SK-N-SH treated with all-trans-retinoic acid at 6 μM for 48 hours (cell line): ENCODE data around the gene BCAR3.

Source experiments
- ATAC-seq: fragments of 200-7000 bp; cut with Tn5 transposase; 3 replicates; pipeline ENCODE4 v1.9.1; 2020; ENCODE audit warnings: mild to moderate bottlenecking, moderate library complexity
- BACH2 ChIP-seq: fragments of 250-450 bp; sonication (Bioruptor Pico); IDR thresholded peaks from 2 replicates; pipeline ENCODE4 v1.9.0; 2021; ENCODE audit warnings: mild to moderate bottlenecking, borderline replicate concordance
- CSDC2 ChIP-seq: fragments of 250-450 bp; sonication (Bioruptor Pico); IDR thresholded peaks from 2 replicates; pipeline ENCODE4 v1.5.0; 2020; ENCODE audit warnings: mild to moderate bottlenecking, moderate library complexity
- ESRRG ChIP-seq: fragments of 250-450 bp; sonication (Bioruptor Pico); IDR thresholded peaks from 2 replicates; pipeline ENCODE4 v1.6.1; 2021; ENCODE audit warnings: mild to moderate bottlenecking
- GLIS3 ChIP-seq: fragments of 250-450 bp; sonication (Bioruptor Pico); IDR thresholded peaks from 2 replicates; pipeline ENCODE4 v1.5.0; 2020; ENCODE audit warnings: mild to moderate bottlenecking, moderate library complexity
- OSR1 ChIP-seq: fragments of 250-450 bp; sonication (Bioruptor Pico); IDR thresholded peaks from 2 replicates; pipeline ENCODE4 v1.8.0; 2022; ENCODE audit warnings: moderate library complexity, mild to moderate bottlenecking, inconsistent platforms
- PPARA ChIP-seq: fragments of 250-450 bp; sonication (Bioruptor Pico); IDR thresholded peaks from 2 replicates; pipeline ENCODE4 v1.5.0; 2020; ENCODE audit warnings: mild to moderate bottlenecking, borderline replicate concordance
- RARB ChIP-seq: fragments of 250-450 bp; sonication (Bioruptor Pico); IDR thresholded peaks from 2 replicates; pipeline ENCODE4 v1.8.0; 2021; ENCODE audit warnings: mild to moderate bottlenecking, moderate library complexity
- SNAI2 ChIP-seq: fragments of 250-450 bp; sonication (Bioruptor Pico); IDR thresholded peaks from 2 replicates; pipeline ENCODE4 v1.5.0; 2020; ENCODE audit warnings: mild to moderate bottlenecking, moderate library complexity
- TCF4 ChIP-seq: fragments of 250-450 bp; sonication (Bioruptor Pico); IDR thresholded peaks from 2 replicates; pipeline ENCODE4 v1.8.0; 2021; ENCODE audit warnings: mild to moderate bottlenecking, moderate library complexity, borderline replicate concordance
- TOX ChIP-seq: fragments of 250-450 bp; sonication (Bioruptor Pico); IDR thresholded peaks from 2 replicates; pipeline ENCODE4 v1.8.0; 2021; ENCODE audit warnings: mild to moderate bottlenecking, moderate library complexity, borderline replicate concordance
- ZC3H10 ChIP-seq: fragments of 250-450 bp; sonication (Bioruptor Pico); IDR thresholded peaks from 2 replicates; pipeline ENCODE4 v1.5.1; 2021; ENCODE audit warnings: mild to moderate bottlenecking, moderate library complexity
- ZFP3 ChIP-seq: fragments of 250-450 bp; sonication (Bioruptor Pico); IDR thresholded peaks from 2 replicates; pipeline ENCODE4 v1.5.0; 2020; ENCODE audit warnings: mild to moderate bottlenecking, moderate library complexity
- ZFP30 ChIP-seq: fragments of 450-650 bp; formaldehyde crosslinking; IDR thresholded peaks from 2 replicates; pipeline ENCODE4 v1.5.0; 2022; ENCODE audit warnings: mild to moderate bottlenecking, moderate library complexity
- ZNF565 ChIP-seq: fragments of 450-650 bp; formaldehyde crosslinking; conservative IDR thresholded peaks from 2 replicates; pipeline ENCODE4 v1.5.0; 2020; ENCODE audit warnings: low read depth, mild to moderate bottlenecking, moderate library complexity
- ZNF70 ChIP-seq: fragments of 450-650 bp; formaldehyde crosslinking; IDR thresholded peaks from 2 replicates; pipeline ENCODE4 v1.5.0; 2020; ENCODE audit warnings: mild to moderate bottlenecking, moderate library complexity
- ZNF8 ChIP-seq: fragments of 450-650 bp; formaldehyde crosslinking; IDR thresholded peaks from 2 replicates; pipeline ENCODE4 v1.5.0; 2020; ENCODE audit warnings: mild to moderate bottlenecking, moderate library complexity
- TF ChIP-seq, protein P1 (sequence below): fragments of 250-450 bp; sonication (Bioruptor Pico); IDR thresholded peaks from 2 replicates; pipeline ENCODE4 v1.5.0; 2020; ENCODE audit warnings: mild to moderate bottlenecking, moderate library complexity
- TF ChIP-seq, protein P2 (sequence below): fragments of 250-450 bp; sonication (Bioruptor Pico); IDR thresholded peaks from 2 replicates; pipeline ENCODE4 v1.5.1; 2021; ENCODE audit warnings: mild to moderate bottlenecking, moderate library complexity
- TF ChIP-seq, protein P3 (sequence below): fragments of 250-450 bp; sonication (Bioruptor Pico); IDR thresholded peaks from 2 replicates; pipeline ENCODE4 v1.8.0; 2020; ENCODE audit warnings: mild to moderate bottlenecking, moderate library complexity, borderline replicate concordance
- TF ChIP-seq, protein P4 (sequence below): fragments of 250-450 bp; sonication (Bioruptor Pico); IDR thresholded peaks from 2 replicates; pipeline ENCODE4 v1.5.1; 2020; ENCODE audit warnings: low read depth, mild to moderate bottlenecking, moderate library complexity
- TF ChIP-seq, protein P5 (sequence below): fragments of 250-450 bp; sonication (Bioruptor Pico); IDR thresholded peaks from 2 replicates; pipeline ENCODE4 v1.8.0; 2021; ENCODE audit warnings: low read depth, mild to moderate bottlenecking, moderate library complexity, borderline replicate concordance

Gene BCAR3

DNA sequence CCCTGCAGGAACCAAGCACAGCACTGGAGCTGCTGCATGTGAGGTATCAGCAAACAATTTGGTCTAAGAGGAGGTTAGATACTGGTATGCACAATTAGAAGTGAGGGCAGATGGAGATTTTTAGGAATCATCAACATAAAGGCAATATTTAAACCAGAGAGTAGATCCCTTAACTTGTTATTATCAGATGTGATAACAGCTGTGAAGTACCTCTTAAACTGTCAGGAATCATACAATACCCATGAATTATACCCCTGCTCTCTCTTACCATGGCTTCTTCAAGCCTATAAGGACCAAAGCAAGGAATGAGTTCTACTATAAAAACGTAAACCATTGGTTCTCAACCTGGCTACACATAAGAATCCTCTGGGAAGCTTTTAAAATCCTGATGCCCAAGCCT is 3.9 kb downstream of the BCAR3 start (continued):
- TF ChIP-seq, protein P1, sequence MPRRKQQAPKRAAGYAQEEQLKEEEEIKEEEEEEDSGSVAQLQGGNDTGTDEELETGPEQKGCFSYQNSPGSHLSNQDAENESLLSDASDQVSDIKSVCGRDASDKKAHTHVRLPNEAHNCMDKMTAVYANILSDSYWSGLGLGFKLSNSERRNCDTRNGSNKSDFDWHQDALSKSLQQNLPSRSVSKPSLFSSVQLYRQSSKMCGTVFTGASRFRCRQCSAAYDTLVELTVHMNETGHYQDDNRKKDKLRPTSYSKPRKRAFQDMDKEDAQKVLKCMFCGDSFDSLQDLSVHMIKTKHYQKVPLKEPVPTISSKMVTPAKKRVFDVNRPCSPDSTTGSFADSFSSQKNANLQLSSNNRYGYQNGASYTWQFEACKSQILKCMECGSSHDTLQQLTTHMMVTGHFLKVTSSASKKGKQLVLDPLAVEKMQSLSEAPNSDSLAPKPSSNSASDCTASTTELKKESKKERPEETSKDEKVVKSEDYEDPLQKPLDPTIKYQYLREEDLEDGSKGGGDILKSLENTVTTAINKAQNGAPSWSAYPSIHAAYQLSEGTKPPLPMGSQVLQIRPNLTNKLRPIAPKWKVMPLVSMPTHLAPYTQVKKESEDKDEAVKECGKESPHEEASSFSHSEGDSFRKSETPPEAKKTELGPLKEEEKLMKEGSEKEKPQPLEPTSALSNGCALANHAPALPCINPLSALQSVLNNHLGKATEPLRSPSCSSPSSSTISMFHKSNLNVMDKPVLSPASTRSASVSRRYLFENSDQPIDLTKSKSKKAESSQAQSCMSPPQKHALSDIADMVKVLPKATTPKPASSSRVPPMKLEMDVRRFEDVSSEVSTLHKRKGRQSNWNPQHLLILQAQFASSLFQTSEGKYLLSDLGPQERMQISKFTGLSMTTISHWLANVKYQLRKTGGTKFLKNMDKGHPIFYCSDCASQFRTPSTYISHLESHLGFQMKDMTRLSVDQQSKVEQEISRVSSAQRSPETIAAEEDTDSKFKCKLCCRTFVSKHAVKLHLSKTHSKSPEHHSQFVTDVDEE (CRISPR knock-in tag) = no peak

DNA sequence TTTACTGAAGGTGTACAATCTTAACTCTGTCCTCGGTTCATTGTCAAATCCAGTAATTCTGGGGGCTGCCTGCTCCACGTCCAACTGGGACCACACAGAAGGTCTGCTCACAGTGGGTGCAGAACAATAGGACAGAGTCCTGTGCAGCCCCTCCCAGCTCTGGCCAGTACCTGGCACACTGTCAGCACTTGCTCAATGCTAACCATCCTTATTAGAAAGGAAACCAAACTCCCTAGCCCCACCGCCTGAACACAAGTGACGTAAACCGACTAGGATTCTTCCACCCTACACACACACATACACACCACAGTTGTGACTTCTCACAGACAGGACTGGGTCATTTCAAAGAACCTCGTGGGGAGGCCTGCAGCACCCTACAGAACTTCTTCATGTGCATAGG is 5.2 kb downstream of the BCAR3 start:
- no peak for ATAC-seq
- TF ChIP-seq, protein P2, sequence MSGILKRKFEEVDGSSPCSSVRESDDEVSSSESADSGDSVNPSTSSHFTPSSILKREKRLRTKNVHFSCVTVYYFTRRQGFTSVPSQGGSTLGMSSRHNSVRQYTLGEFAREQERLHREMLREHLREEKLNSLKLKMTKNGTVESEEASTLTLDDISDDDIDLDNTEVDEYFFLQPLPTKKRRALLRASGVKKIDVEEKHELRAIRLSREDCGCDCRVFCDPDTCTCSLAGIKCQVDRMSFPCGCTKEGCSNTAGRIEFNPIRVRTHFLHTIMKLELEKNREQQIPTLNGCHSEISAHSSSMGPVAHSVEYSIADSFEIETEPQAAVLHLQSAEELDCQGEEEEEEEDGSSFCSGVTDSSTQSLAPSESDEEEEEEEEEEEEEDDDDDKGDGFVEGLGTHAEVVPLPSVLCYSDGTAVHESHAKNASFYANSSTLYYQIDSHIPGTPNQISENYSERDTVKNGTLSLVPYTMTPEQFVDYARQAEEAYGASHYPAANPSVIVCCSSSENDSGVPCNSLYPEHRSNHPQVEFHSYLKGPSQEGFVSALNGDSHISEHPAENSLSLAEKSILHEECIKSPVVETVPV = no peak
- TF ChIP-seq, protein P1 (CRISPR knock-in tag) = no peak
- TF ChIP-seq, protein P3, sequence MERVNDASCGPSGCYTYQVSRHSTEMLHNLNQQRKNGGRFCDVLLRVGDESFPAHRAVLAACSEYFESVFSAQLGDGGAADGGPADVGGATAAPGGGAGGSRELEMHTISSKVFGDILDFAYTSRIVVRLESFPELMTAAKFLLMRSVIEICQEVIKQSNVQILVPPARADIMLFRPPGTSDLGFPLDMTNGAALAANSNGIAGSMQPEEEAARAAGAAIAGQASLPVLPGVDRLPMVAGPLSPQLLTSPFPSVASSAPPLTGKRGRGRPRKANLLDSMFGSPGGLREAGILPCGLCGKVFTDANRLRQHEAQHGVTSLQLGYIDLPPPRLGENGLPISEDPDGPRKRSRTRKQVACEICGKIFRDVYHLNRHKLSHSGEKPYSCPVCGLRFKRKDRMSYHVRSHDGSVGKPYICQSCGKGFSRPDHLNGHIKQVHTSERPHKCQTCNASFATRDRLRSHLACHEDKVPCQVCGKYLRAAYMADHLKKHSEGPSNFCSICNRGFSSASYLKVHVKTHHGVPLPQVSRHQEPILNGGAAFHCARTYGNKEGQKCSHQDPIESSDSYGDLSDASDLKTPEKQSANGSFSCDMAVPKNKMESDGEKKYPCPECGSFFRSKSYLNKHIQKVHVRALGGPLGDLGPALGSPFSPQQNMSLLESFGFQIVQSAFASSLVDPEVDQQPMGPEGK (CRISPR knock-in tag) = no peak
- TF ChIP-seq, protein P4, sequence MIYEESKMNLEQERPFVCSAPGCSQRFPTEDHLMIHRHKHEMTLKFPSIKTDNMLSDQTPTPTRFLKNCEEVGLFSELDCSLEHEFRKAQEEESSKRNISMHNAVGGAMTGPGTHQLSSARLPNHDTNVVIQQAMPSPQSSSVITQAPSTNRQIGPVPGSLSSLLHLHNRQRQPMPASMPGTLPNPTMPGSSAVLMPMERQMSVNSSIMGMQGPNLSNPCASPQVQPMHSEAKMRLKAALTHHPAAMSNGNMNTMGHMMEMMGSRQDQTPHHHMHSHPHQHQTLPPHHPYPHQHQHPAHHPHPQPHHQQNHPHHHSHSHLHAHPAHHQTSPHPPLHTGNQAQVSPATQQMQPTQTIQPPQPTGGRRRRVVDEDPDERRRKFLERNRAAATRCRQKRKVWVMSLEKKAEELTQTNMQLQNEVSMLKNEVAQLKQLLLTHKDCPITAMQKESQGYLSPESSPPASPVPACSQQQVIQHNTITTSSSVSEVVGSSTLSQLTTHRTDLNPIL (CRISPR knock-in tag) = no peak
- no peak for TF ChIP-seq RARB (CRISPR knock-in tag)
- no peak for TF ChIP-seq CSDC2 (CRISPR knock-in tag)
- TF ChIP-seq ZFP30 = no peak
- TF ChIP-seq GLIS3 (CRISPR knock-in tag) = no peak
- TF ChIP-seq ZC3H10 (CRISPR knock-in tag) = no peak
- TF ChIP-seq ZNF8 = no peak
- TF ChIP-seq ZFP3 (CRISPR knock-in tag) = no peak
- TF ChIP-seq OSR1 = no peak
- no peak for TF ChIP-seq ESRRG (CRISPR knock-in tag)
- TF ChIP-seq, protein P5, sequence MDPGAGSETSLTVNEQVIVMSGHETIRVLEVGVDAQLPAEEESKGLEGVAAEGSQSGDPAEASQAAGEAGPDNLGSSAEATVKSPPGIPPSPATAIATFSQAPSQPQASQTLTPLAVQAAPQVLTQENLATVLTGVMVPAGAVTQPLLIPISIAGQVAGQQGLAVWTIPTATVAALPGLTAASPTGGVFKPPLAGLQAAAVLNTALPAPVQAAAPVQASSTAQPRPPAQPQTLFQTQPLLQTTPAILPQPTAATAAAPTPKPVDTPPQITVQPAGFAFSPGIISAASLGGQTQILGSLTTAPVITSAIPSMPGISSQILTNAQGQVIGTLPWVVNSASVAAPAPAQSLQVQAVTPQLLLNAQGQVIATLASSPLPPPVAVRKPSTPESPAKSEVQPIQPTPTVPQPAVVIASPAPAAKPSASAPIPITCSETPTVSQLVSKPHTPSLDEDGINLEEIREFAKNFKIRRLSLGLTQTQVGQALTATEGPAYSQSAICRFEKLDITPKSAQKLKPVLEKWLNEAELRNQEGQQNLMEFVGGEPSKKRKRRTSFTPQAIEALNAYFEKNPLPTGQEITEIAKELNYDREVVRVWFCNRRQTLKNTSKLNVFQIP (CRISPR knock-in tag) = no peak
- no peak for TF ChIP-seq BACH2
- no peak for TF ChIP-seq TCF4 (CRISPR knock-in tag)
- no peak for TF ChIP-seq ZNF70 (CRISPR knock-in tag)
- TF ChIP-seq SNAI2 = no peak
- TF ChIP-seq PPARA = no peak
- TF ChIP-seq, all 23 proteins: peak for 0

DNA sequence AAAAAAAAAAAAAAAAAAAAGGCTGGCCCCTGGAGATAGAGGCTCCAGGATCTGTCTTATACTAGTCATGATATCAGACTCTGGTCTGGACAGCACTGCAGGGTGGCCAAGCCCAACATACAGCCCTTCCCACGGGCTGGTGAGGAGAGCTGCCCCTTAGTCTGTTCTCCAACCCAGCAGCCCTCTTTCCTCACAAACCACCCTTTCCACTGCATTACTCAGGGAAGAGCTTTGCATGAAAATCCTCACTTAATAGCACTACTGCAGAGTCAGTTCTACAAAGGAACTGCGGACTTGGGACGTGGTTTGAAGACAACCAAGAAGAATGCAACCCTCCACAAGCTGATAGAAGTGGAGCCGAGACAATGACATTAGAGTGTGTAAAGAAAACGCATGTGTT is 5.7 kb downstream of the BCAR3 start:
- peak; percentile 17; the same call in 2 of the 3 replicates for ATAC-seq
- TF ChIP-seq TOX (CRISPR knock-in tag) (no peak), PPARA (no peak), GLIS3 (CRISPR knock-in tag) (no peak), ZNF565 (CRISPR knock-in tag) (no peak), TCF4 (CRISPR knock-in tag) (no peak), CSDC2 (CRISPR knock-in tag) (no peak), RARB (CRISPR knock-in tag) (no peak), BACH2 (no peak), ZC3H10 (CRISPR knock-in tag) (no peak)
- TF ChIP-seq, protein P2 = no peak
- TF ChIP-seq, protein P4 (CRISPR knock-in tag) = no peak
